ENCODE data around the gene AMH. TPM values are rescaled to one million over a fixed set of nuclear protein-coding genes. Genes with fewer than 3 reads are reported as not detected.

Gene AMH
- total and polyA plus RNA-seq, 2 experiments from 2014 or later, result 1.9 to 6.8 TPM

GRCh38 chr19:2248136-2249009, 750 bp upstream of the AMH start:
- H3K27me3 Mint-ChIP-seq (ENCODE audit: insufficient read depth, low read depth, poor library complexity), result peaks cover 27% of the 10 kb centered on the region
- no peaks in the 10 kb centered on the region for H3K9me2 ChIP-seq (ENCODE audit: insufficient read depth)
- peaks cover 9% of the 10 kb centered on the region for H4K20me1 ChIP-seq (replicated peaks; ENCODE audit: insufficient read depth)
- H3K79me2 ChIP-seq (replicated peaks; ENCODE audit: insufficient read depth), result peaks cover 5% of the 10 kb centered on the region
- H3K36me3 ChIP-seq (ENCODE audit: insufficient read depth), result peaks cover 13% of the 10 kb centered on the region
- H2AFZ ChIP-seq, result no peak overlapping the region
- 0 out of 2 replicates have a peak, but pooled peaks cover 5% of the 10 kb centered on the region for H3K4me1 ChIP-seq (ENCODE audit: insufficient read depth)
- H3K4me3 ChIP-seq, result no peak overlapping the region
- H3F3A ChIP-seq (replicated peaks; ENCODE audit: low read depth), result no peaks in the 10 kb centered on the region
- no peak overlapping the region for H3K4me2 ChIP-seq
- no peak overlapping the region for H3K27ac Mint-ChIP-seq
- peaks cover 34% of the 10 kb centered on the region for H3K36me3 Mint-ChIP-seq (ENCODE audit: low read depth)
- H3K27me3 ChIP-seq (ENCODE audit: insufficient read depth), result peaks cover 11% of the 10 kb centered on the region
- no peak overlapping the region for H3K4me3 Mint-ChIP-seq
- DNase-seq (ENCODE audit: low spot score) (no peak), ATAC-seq (no peak)
- TF ChIP-seq STAT1 (IDR thresholded peaks at IDR 0.05; ENCODE audit: unreplicated experiment), result no peak
- H3K27ac ChIP-seq (ENCODE audit: low read depth), result peak overlapping the region; percentile 55; the same call in 1 of the 2 replicates
- H3K4me1 Mint-ChIP-seq, result no peaks in the 10 kb centered on the region
- no peaks in the 10 kb centered on the region for H3K9me3 Mint-ChIP-seq

DNA sequence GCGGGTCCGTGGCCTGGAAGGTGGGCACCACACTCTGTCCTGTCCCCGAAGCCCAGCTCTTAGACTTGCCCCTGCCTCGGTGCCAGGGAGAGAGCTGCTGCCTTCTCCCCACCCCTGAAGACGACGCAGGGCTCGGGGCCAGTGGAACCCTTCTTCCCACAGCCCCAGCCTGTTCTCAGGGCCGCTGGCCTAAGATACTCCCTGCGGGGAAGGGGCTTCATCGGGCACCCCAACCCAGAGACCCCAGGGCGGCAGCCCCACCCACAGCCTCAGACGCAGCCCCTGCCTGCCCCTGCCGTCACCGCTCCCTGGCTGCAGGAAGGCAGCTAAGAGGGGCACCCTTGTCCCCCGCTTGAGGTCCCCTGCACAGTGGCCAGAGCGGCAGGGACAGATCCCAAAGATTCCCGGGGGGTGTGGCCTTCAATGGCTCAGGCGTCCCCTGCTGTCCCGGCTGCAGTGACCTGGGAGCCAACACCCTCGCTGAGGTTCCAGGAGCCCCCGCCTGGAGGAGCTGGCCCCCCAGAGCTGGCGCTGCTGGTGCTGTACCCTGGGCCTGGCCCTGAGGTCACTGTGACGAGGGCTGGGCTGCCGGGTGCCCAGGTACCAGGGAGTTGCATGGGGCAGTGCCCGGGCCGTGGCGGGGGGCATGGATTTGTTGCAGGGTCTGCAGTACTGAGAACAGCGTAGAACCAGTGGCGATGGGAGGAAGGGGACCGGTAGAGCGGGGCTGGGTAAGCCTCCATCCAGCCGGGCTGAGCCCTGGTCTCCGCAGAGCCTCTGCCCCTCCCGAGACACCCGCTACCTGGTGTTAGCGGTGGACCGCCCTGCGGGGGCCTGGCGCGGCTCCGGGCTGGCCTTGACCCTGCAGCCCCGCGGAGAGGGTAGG, 1.0 kb downstream of the AMH start:
- Histone ChIP-seq H3K4me1 (ENCODE audit: insufficient read depth) (peaks cover 5% of the 10 kb centered on the region; the same call in 1 of the 2 replicates), H3F3A (replicated peaks; ENCODE audit: low read depth) (peaks cover 4% of the 10 kb centered on the region; the same call in 1 of the 2 replicates), H3K9me2 (ENCODE audit: insufficient read depth) (no peaks in the 10 kb centered on the region), H3K4me3 (no peak overlapping the region), H3K27me3 (ENCODE audit: insufficient read depth) (peaks cover 21% of the 10 kb centered on the region), H3K4me2 (no peak overlapping the region), H4K20me1 (replicated peaks; ENCODE audit: insufficient read depth) (no peaks in the 10 kb centered on the region; the same call in 1 of the 2 replicates), H3K79me2 (replicated peaks; ENCODE audit: insufficient read depth) (no peaks in the 10 kb centered on the region), H2AFZ (no peak overlapping the region), H3K27ac (ENCODE audit: low read depth) (no peak overlapping the region), H3K36me3 (ENCODE audit: insufficient read depth) (peaks cover 2% of the 10 kb centered on the region; the same call in 1 of the 2 replicates)
- TF ChIP-seq, protein P1, sequence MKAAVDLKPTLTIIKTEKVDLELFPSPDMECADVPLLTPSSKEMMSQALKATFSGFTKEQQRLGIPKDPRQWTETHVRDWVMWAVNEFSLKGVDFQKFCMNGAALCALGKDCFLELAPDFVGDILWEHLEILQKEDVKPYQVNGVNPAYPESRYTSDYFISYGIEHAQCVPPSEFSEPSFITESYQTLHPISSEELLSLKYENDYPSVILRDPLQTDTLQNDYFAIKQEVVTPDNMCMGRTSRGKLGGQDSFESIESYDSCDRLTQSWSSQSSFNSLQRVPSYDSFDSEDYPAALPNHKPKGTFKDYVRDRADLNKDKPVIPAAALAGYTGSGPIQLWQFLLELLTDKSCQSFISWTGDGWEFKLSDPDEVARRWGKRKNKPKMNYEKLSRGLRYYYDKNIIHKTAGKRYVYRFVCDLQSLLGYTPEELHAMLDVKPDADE (IDR thresholded peaks at IDR 0.05), result no peak
- TF ChIP-seq ZNF331 (CRISPR knock-in tag; IDR thresholded peaks at IDR 0.05; ENCODE audit: low read depth), result no peak
- TF ChIP-seq EZH2 (IDR thresholded peaks at IDR 0.05; ENCODE audit: low read depth, unreplicated experiment), result no peak
- ATAC-seq (peak; percentile 4), DNase-seq (ENCODE audit: low spot score) (peak; percentile 41)
- Mint-ChIP-seq H3K27ac (no peak overlapping the region), H3K4me3 (no peak overlapping the region), H3K27me3 (ENCODE audit: insufficient read depth, low read depth, poor library complexity) (peaks cover 33% of the 10 kb centered on the region), H3K9me3 (no peaks in the 10 kb centered on the region), H3K4me1 (peaks cover 3% of the 10 kb centered on the region; the same call in 2 of the 3 replicates), H3K36me3 (ENCODE audit: low read depth) (peaks cover 20% of the 10 kb centered on the region)

DNA sequence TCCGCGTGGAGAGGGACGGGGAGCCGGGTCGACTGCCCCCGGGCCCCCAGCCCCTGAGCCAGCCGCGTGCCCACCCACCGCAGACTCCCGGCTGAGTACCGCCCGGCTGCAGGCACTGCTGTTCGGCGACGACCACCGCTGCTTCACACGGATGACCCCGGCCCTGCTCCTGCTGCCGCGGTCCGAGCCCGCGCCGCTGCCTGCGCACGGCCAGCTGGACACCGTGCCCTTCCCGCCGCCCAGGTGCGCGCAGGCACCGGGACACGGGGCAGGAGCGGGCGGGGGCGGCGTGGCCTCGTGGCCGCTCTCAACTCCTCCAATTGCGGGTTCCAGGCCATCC, 1.6 kb downstream of the AMH start:
- H3K79me2 ChIP-seq (replicated peaks; ENCODE audit: insufficient read depth), result no peaks in the 10 kb centered on the region
- peaks cover 4% of the 10 kb centered on the region; the same call in 1 of the 2 replicates for H3F3A ChIP-seq (replicated peaks; ENCODE audit: low read depth)
- peaks cover 21% of the 10 kb centered on the region for H3K27me3 ChIP-seq (ENCODE audit: insufficient read depth)
- H3K27ac ChIP-seq (ENCODE audit: low read depth), result no peak overlapping the region
- no peaks in the 10 kb centered on the region for H3K36me3 ChIP-seq (ENCODE audit: insufficient read depth)
- no peaks in the 10 kb centered on the region; the same call in 1 of the 2 replicates for H4K20me1 ChIP-seq (replicated peaks; ENCODE audit: insufficient read depth)
- no peak overlapping the region for H3K4me3 ChIP-seq
- H3K4me1 ChIP-seq (ENCODE audit: insufficient read depth), result peaks cover 5% of the 10 kb centered on the region; the same call in 1 of the 2 replicates
- ATAC-seq, result no peak
- no peaks in the 10 kb centered on the region for H3K9me3 Mint-ChIP-seq
- H3K4me2 ChIP-seq, result no peak overlapping the region
- H3K36me3 Mint-ChIP-seq (ENCODE audit: low read depth), result peaks cover 17% of the 10 kb centered on the region
- H3K9me2 ChIP-seq (ENCODE audit: insufficient read depth), result no peaks in the 10 kb centered on the region
- peaks cover 35% of the 10 kb centered on the region for H3K27me3 Mint-ChIP-seq (ENCODE audit: insufficient read depth, low read depth, poor library complexity)
- H3K4me3 Mint-ChIP-seq, result no peak overlapping the region
- H3K27ac Mint-ChIP-seq, result no peak overlapping the region
- H2AFZ ChIP-seq, result no peak overlapping the region
- no peak for DNase-seq (ENCODE audit: low spot score)
- H3K4me1 Mint-ChIP-seq, result peaks cover 3% of the 10 kb centered on the region; the same call in 2 of the 3 replicates
- no peak for TF ChIP-seq ZNF331 (CRISPR knock-in tag; IDR thresholded peaks at IDR 0.05; ENCODE audit: low read depth)
- TF ChIP-seq, protein P2, sequence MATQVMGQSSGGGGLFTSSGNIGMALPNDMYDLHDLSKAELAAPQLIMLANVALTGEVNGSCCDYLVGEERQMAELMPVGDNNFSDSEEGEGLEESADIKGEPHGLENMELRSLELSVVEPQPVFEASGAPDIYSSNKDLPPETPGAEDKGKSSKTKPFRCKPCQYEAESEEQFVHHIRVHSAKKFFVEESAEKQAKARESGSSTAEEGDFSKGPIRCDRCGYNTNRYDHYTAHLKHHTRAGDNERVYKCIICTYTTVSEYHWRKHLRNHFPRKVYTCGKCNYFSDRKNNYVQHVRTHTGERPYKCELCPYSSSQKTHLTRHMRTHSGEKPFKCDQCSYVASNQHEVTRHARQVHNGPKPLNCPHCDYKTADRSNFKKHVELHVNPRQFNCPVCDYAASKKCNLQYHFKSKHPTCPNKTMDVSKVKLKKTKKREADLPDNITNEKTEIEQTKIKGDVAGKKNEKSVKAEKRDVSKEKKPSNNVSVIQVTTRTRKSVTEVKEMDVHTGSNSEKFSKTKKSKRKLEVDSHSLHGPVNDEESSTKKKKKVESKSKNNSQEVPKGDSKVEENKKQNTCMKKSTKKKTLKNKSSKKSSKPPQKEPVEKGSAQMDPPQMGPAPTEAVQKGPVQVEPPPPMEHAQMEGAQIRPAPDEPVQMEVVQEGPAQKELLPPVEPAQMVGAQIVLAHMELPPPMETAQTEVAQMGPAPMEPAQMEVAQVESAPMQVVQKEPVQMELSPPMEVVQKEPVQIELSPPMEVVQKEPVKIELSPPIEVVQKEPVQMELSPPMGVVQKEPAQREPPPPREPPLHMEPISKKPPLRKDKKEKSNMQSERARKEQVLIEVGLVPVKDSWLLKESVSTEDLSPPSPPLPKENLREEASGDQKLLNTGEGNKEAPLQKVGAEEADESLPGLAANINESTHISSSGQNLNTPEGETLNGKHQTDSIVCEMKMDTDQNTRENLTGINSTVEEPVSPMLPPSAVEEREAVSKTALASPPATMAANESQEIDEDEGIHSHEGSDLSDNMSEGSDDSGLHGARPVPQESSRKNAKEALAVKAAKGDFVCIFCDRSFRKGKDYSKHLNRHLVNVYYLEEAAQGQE (IDR thresholded peaks at IDR 0.05; ENCODE audit: unreplicated experiment), result no peak

All from GM23338 (cell line).